ENCODE measurements around the gene COL20A1.

GRCh38 chr20:63374504-63374903, 81.5 kb downstream of the COL20A1 start:
- no peak for TF ChIP-seq ZFX (IDR thresholded peaks at IDR 0.05)
- TF ChIP-seq CTCF (conservative IDR thresholded peaks at IDR 0.05): no peak
